ENCODE data around the gene MMP20.

DNA sequence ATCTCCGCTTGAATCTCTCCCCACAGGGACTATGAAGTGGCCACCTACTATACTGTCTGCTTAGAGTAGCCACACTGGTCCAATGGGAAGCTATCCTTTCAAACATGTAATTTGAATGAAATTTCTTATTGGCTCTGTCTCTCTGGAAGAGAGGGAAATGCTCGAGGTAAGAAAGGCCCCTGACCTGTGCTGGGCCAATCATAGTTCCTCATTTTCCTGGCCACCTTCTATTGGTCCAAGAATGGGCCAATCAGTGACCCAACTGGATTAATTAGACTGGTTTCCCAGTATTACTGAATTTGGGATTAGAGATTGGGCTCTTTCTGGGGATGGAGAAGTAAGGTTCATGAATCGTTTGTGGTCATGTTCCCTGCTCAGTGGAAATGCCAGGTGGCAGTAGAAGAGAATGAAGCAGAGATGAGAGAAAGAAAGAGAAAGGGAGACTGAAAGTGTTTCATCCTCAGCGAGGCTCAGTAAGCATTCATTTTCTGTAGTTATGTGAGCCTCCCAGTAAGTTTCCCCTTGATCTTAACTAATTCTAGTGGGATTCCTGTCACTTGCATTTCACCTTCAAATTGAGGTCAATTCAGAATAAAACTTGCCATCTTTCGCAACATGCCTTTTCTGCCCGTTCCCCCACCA is 8.4 kb upstream of the MMP20 start:
- TF ChIP-seq RAD21 (IDR thresholded peaks at IDR 0.05; ENCODE audit: low read depth) (no peak), EP300 (IDR thresholded peaks at IDR 0.05; ENCODE audit: borderline replicate concordance) (no peak), TEAD4 (IDR thresholded peaks at IDR 0.05) (no peak), CREB1 (IDR thresholded peaks at IDR 0.05; ENCODE audit: low read depth) (no peak), TAF1 (IDR thresholded peaks at IDR 0.05; ENCODE audit: low read depth) (no peak), CEBPB (IDR thresholded peaks at IDR 0.05) (no peak), FOXM1 (IDR thresholded peaks at IDR 0.05; ENCODE audit: borderline replicate concordance, low read depth) (no peak), EGR1 (IDR thresholded peaks at IDR 0.05) (no peak), YY1 (IDR thresholded peaks at IDR 0.05; ENCODE audit: low read depth) (no peak), ZBTB7A (IDR thresholded peaks at IDR 0.05; ENCODE audit: low read depth) (no peak)
- TF ChIP-seq, protein P1, sequence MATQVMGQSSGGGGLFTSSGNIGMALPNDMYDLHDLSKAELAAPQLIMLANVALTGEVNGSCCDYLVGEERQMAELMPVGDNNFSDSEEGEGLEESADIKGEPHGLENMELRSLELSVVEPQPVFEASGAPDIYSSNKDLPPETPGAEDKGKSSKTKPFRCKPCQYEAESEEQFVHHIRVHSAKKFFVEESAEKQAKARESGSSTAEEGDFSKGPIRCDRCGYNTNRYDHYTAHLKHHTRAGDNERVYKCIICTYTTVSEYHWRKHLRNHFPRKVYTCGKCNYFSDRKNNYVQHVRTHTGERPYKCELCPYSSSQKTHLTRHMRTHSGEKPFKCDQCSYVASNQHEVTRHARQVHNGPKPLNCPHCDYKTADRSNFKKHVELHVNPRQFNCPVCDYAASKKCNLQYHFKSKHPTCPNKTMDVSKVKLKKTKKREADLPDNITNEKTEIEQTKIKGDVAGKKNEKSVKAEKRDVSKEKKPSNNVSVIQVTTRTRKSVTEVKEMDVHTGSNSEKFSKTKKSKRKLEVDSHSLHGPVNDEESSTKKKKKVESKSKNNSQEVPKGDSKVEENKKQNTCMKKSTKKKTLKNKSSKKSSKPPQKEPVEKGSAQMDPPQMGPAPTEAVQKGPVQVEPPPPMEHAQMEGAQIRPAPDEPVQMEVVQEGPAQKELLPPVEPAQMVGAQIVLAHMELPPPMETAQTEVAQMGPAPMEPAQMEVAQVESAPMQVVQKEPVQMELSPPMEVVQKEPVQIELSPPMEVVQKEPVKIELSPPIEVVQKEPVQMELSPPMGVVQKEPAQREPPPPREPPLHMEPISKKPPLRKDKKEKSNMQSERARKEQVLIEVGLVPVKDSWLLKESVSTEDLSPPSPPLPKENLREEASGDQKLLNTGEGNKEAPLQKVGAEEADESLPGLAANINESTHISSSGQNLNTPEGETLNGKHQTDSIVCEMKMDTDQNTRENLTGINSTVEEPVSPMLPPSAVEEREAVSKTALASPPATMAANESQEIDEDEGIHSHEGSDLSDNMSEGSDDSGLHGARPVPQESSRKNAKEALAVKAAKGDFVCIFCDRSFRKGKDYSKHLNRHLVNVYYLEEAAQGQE (IDR thresholded peaks at IDR 0.05; ENCODE audit: low read depth), result no peak
- TF ChIP-seq, protein P2, sequence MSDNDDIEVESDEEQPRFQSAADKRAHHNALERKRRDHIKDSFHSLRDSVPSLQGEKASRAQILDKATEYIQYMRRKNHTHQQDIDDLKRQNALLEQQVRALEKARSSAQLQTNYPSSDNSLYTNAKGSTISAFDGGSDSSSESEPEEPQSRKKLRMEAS (IDR thresholded peaks at IDR 0.05), result no peak
